HCT116 (cell line): ENCODE measurements around the gene FTO.

Source experiments
- CEBPB ChIP-seq: IDR thresholded peaks from 2 replicates; pipeline ENCODE4 v1.6.1; 2012; ENCODE audit warnings: low read depth
- CTCF ChIP-seq, 3 experiments: fragments of 200-600 bp in 1 of 3; sonication (generic) in 1 of 3; IDR thresholded peaks in 2 of 3; conservative IDR thresholded peaks in 1 of 3; 2 replicates each; pipeline ENCODE4 v1.5.1; 2012 to 2017; ENCODE audit warnings: low read depth in 2 of 3, low read length in 2 of 3, antibody characterized with exemption in 1 of 3, borderline replicate concordance in 1 of 3, control low read depth in 1 of 3, mild to moderate bottlenecking in 1 of 3, mixed read lengths in 1 of 3, mixed run types in 1 of 3, moderate library complexity in 1 of 3; ENCODE audit not compliant: insufficient read depth in 1 of 3
- EGR1 ChIP-seq: IDR thresholded peaks from 2 replicates; pipeline ENCODE4 v1.6.1; 2012; ENCODE audit warnings: low read depth
- JUND ChIP-seq: IDR thresholded peaks from 2 replicates; pipeline ENCODE4 v1.6.1; 2012
- REST ChIP-seq: IDR thresholded peaks from 2 replicates; pipeline ENCODE4 v1.6.1; 2012; ENCODE audit warnings: low read depth
- YY1 ChIP-seq: IDR thresholded peaks from 2 replicates; pipeline ENCODE4 v1.6.1; 2011; ENCODE audit warnings: low read length, low read depth, moderate library complexity, mild to moderate bottlenecking; ENCODE audit not compliant: insufficient replicate concordance; ENCODE audit errors: extremely low read depth

GRCh38 chr16:54052271-54052670, 348.3 kb downstream of the FTO start:
- TF ChIP-seq REST (no peak), CTCF (IDR thresholded peaks at IDR 0.05 in 2 of 3, conservative IDR thresholded peaks at IDR 0.05 in 1 of 3; ENCODE audit: borderline replicate concordance in 1 of 3, insufficient read depth in 1 of 3, low read depth in 2 of 3, low read length in 2 of 3) (no peak), JUND (no peak), YY1 (no peak), EGR1 (no peak), CEBPB (no peak)
